ENCODE data around the gene ALG8. TPM values are rescaled to one million over a fixed set of nuclear protein-coding genes. Genes with fewer than 3 reads are reported as not detected.

ALG8 gene
- total and polyA plus RNA-seq, 2 experiments from 2014 or later, result 41.6 to 57.2 TPM

GRCh38 chr11:78150346-78150745, 10.9 kb upstream of the ALG8 start:
- Histone ChIP-seq H3K27me3 (replicated peaks; ENCODE audit: insufficient read depth) (no peaks in the 10 kb centered on the region), H3F3A (ENCODE audit: insufficient read depth) (no peaks in the 10 kb centered on the region), H3K4me2 (ENCODE audit: unreplicated experiment) (no peak overlapping the region), H3K4me1 (ENCODE audit: insufficient read depth) (peaks cover 4% of the 10 kb centered on the region; the same call in 1 of the 2 replicates), H3K9me2 (ENCODE audit: insufficient read depth) (no peaks in the 10 kb centered on the region), H2AFZ (no peak overlapping the region), H3K9ac (no peak overlapping the region), H3K4me3 (no peak overlapping the region), H3K27ac (no peak overlapping the region), H3K79me2 (ENCODE audit: insufficient read depth) (no peaks in the 10 kb centered on the region), H3K9me3 (ENCODE audit: low read depth) (no peaks in the 10 kb centered on the region), H3K36me3 (ENCODE audit: low read depth) (no peaks in the 10 kb centered on the region), H4K20me1 (ENCODE audit: insufficient read depth) (no peaks in the 10 kb centered on the region)
- 94 to 98% methylated on average over 4 of the region's 4 CpGs for WGBS, 2 experiments (ENCODE audit: low coverage in 1 of 2, low lambda C conversion rate in 2 of 2, missing lambda C conversion rate in 2 of 2)
- no peak for DNase-seq
- in situ Hi-C loops (cut with MboI), result no loop called here
- TF ChIP-seq EZH2 (IDR thresholded peaks at IDR 0.05; ENCODE audit: insufficient read depth, poor library complexity, severe bottlenecking), result no peak
- no peak for TF ChIP-seq EZH2phosphoT487 (IDR thresholded peaks at IDR 0.05; ENCODE audit: insufficient read depth, low read depth)

- Histone ChIP-seq H3K79me2 (ENCODE audit: insufficient read depth) (no peaks in the 10 kb centered on the region), H2AFZ (no peak overlapping the region), H3K9ac (no peak overlapping the region), H3K9me2 (ENCODE audit: insufficient read depth) (no peaks in the 10 kb centered on the region), H3K4me2 (ENCODE audit: unreplicated experiment) (no peak overlapping the region), H3K4me1 (ENCODE audit: insufficient read depth) (peaks cover 4% of the 10 kb centered on the region; the same call in 1 of the 2 replicates), H3K27ac (no peak overlapping the region), H3K9me3 (ENCODE audit: low read depth) (no peaks in the 10 kb centered on the region), H3K27me3 (replicated peaks; ENCODE audit: insufficient read depth) (no peaks in the 10 kb centered on the region), H4K20me1 (ENCODE audit: insufficient read depth) (no peaks in the 10 kb centered on the region), H3K4me3 (no peak overlapping the region), H3F3A (ENCODE audit: insufficient read depth) (no peaks in the 10 kb centered on the region), H3K36me3 (ENCODE audit: low read depth) (no peaks in the 10 kb centered on the region)
- in situ Hi-C loops (cut with MboI), result loop anchor here (25.0 kb wide), 1 partner anchor 413 kb away; the partner anchor contains the start of gene NARS2
- WGBS, 2 experiments (ENCODE audit: low coverage in 1 of 2, low lambda C conversion rate in 2 of 2, missing lambda C conversion rate in 2 of 2), result 6 to 9% methylated on average over 1 of the region's 1 CpG
- peak; percentile 72 for DNase-seq
- TF ChIP-seq EZH2phosphoT487 (IDR thresholded peaks at IDR 0.05; ENCODE audit: insufficient read depth, low read depth), result no peak
Observed at GRCh38 chr11:78149646-78150045, 10.2 kb upstream of the ALG8 start.

GRCh38 chr11:78147807-78148206, 8.4 kb upstream of the ALG8 start:
- no peak for TF ChIP-seq EZH2 (IDR thresholded peaks at IDR 0.05; ENCODE audit: insufficient read depth, poor library complexity, severe bottlenecking)
- no peak for TF ChIP-seq EZH2phosphoT487 (IDR thresholded peaks at IDR 0.05; ENCODE audit: insufficient read depth, low read depth)

GRCh38 chr11:78145511-78146025, 6.1 kb upstream of the ALG8 start:
- H3K36me3 ChIP-seq (ENCODE audit: low read depth), result no peaks in the 10 kb centered on the region
- in situ Hi-C loops (cut with MboI), result loop anchor here (25.0 kb wide), 1 partner anchor 417 kb away; the partner anchor contains the start of gene NARS2
- no peak overlapping the region for H3K4me2 ChIP-seq (ENCODE audit: unreplicated experiment)
- no peak overlapping the region for H3K27ac ChIP-seq
- no peak overlapping the region for H3K9ac ChIP-seq
- no peaks in the 10 kb centered on the region for H3K9me2 ChIP-seq (ENCODE audit: insufficient read depth)
- DNase-seq, result no peak
- no peaks in the 10 kb centered on the region for H3F3A ChIP-seq (ENCODE audit: insufficient read depth)
- 96 to 100% methylated on average over 1 of the region's 1 CpG for WGBS, 2 experiments (ENCODE audit: low coverage in 1 of 2, low lambda C conversion rate in 2 of 2, missing lambda C conversion rate in 2 of 2)
- peaks cover 8% of the 10 kb centered on the region for H3K4me1 ChIP-seq (ENCODE audit: insufficient read depth)
- no peaks in the 10 kb centered on the region for H3K9me3 ChIP-seq (ENCODE audit: low read depth)
- no peaks in the 10 kb centered on the region for H4K20me1 ChIP-seq (ENCODE audit: insufficient read depth)
- H3K27me3 ChIP-seq (replicated peaks; ENCODE audit: insufficient read depth), result no peaks in the 10 kb centered on the region
- H3K79me2 ChIP-seq (ENCODE audit: insufficient read depth), result peaks cover 11% of the 10 kb centered on the region; the same call in 1 of the 2 replicates
- H2AFZ ChIP-seq, result no peak overlapping the region
- H3K4me3 ChIP-seq, result no peak overlapping the region
- TF ChIP-seq EZH2 (IDR thresholded peaks at IDR 0.05; ENCODE audit: insufficient read depth, poor library complexity, severe bottlenecking), result no peak
- no peak for TF ChIP-seq EZH2phosphoT487 (IDR thresholded peaks at IDR 0.05; ENCODE audit: insufficient read depth, low read depth)

More at GRCh38 chr11:78147807-78148206, 8.4 kb upstream of the ALG8 start:
- Histone ChIP-seq H3K4me1 (ENCODE audit: insufficient read depth) (peaks cover 4% of the 10 kb centered on the region; the same call in 1 of the 2 replicates), H3K9ac (no peak overlapping the region), H3K36me3 (ENCODE audit: low read depth) (no peaks in the 10 kb centered on the region), H3K9me3 (ENCODE audit: low read depth) (no peaks in the 10 kb centered on the region), H2AFZ (no peak overlapping the region), H3K27ac (no peak overlapping the region), H3F3A (ENCODE audit: insufficient read depth) (no peaks in the 10 kb centered on the region), H3K79me2 (ENCODE audit: insufficient read depth) (no peaks in the 10 kb centered on the region), H4K20me1 (ENCODE audit: insufficient read depth) (no peaks in the 10 kb centered on the region), H3K4me2 (ENCODE audit: unreplicated experiment) (no peak overlapping the region), H3K9me2 (ENCODE audit: insufficient read depth) (no peaks in the 10 kb centered on the region), H3K27me3 (replicated peaks; ENCODE audit: insufficient read depth) (no peaks in the 10 kb centered on the region), H3K4me3 (no peak overlapping the region)
- DNase-seq, result no peak
- in situ Hi-C loops (cut with MboI), result loop anchor here (25.0 kb wide), 1 partner anchor 414 kb away; the partner anchor contains the start of gene NARS2
- WGBS, 2 experiments (ENCODE audit: low coverage in 1 of 2, low lambda C conversion rate in 2 of 2, missing lambda C conversion rate in 2 of 2), result 79% methylated on average over 2 of the region's 2 CpGs

Data from GM23248 (cell line).